Right lobe of liver (tissue), 6 donors: Measurements from ENCODE around the gene IRAK3. TPM values are rescaled to one million over a fixed set of nuclear protein-coding genes. Genes with fewer than 3 reads are reported as not detected.
"Not testable (repeated sequence)": the region's sequence is repeated elsewhere in the genome, so short reads cannot be mapped to it uniquely, and the experiment has no call there.

Source experiments
- ATAC-seq, 4 donors: fragments of 200-7000 bp; cut with Tn5 transposase; one replicate each; pipeline ENCODE4 v1.9.1; 2020; ENCODE audit warnings: mild to moderate bottlenecking in 4 of 4, moderate library complexity in 4 of 4
- DNase-seq, 3 donors: peaks; one replicate each; pipeline ENCODE4 v3.0.0-alpha.2; 2020
- H3K27ac ChIP-seq, 3 donors: fragments of 200-600 bp; one replicate each; pipeline ENCODE4 v1.8.0; 2022
- H3K27me3 ChIP-seq, 2 donors: fragments of 200-600 bp; one replicate each; pipeline ENCODE4 v1.8.0; 2022
- H3K36me3 ChIP-seq, 4 donors: fragments of 200-600 bp; sonication (generic) in 1 of 4; one replicate each; pipeline versions ENCODE4 v1.5.1 to v1.8.0; 2017 to 2022; ENCODE audit warnings: control low read depth in 1 of 4
- H3K4me1 ChIP-seq, 4 donors: fragments of 200-600 bp; sonication (generic) in 1 of 4; one replicate each; pipeline versions ENCODE4 v1.5.1 to v1.8.0; 2017 to 2022; ENCODE audit warnings: control low read depth in 1 of 4
- H3K4me3 ChIP-seq, 3 donors: fragments of 200-600 bp; one replicate each; pipeline ENCODE4 v1.8.0; 2022
- H3K9me3 ChIP-seq, 4 donors: fragments of 200-600 bp; sonication (generic) in 1 of 4; one replicate each; pipeline versions ENCODE4 v1.5.1 to v1.8.0; 2017 to 2022; ENCODE audit warnings: control low read depth in 1 of 4
- CTCF ChIP-seq, 4 donors: fragments of 200-600 bp in 3 of 4; fragments of 450-650 bp in 1 of 4; IDR thresholded peaks; one replicate each; pipeline versions ENCODE4 v1.5.1 to v1.8.0; 2016 to 2022; ENCODE audit warnings: antibody characterized with exemption in 4 of 4, mild to moderate bottlenecking in 2 of 4
- POLR2A ChIP-seq: fragments of 450-650 bp; IDR thresholded peaks from one replicate; pipeline ENCODE4 v1.6.1; 2017; ENCODE audit warnings: antibody characterized with exemption, mild to moderate bottlenecking
- WGBS: methylation state at CpG from one replicate; pipeline ENCODE4 v1.1.6; 2018; ENCODE audit warnings: low coverage, low lambda C conversion rate; ENCODE audit not compliant: insufficient coverage; ENCODE audit errors: missing lambda C conversion rate; 5-methylcytosine and 5-hydroxymethylcytosine counted together
- intact Hi-C, 2 donors: fragments of 100-400 bp; cut with DNase I; formaldehyde crosslinking; loops; one replicate each; pipeline versions ENCODE4 v1.11.2 to v1.14.1; 2022
- total RNA-seq, 6 experiments: library from RNA; depleted of rRNA in 2 of 6; stranded (reverse); fragments of >200 nt in 2 of 6; fragmentation: NEBNext Ultra II Directional in 3 of 6; extraction: Animal tissue kit (Norgen Biotek cat#: 25700) in 3 of 6; gene quantifications; one replicate each; pipeline versions ENCODE4 v1.1.0 to v1.2.4, GENCODE V29; 2016 to 2023
- donor health status: DM: no; HTN: yes; CAD: no.
- donor health status: DM: no; HTN: no; CAD: no.
- donor health status: DM: no; HTN: no; CAD: no.
- donor health status: DM: no; HTN: yes; CAD: no.
- donor health status: DM: no; HTN: yes; CAD: no.

Gene IRAK3
- total RNA-seq, 6 experiments from 2014 or later = 1.3 to 7.0 (median 3.5) TPM

- 84% methylated on average over 8 of the region's 8 CpGs for WGBS
- no peaks in the 10 kb centered on the region for H3K9me3 ChIP-seq
- DNase-seq (no peak), ATAC-seq (no peak)
- intact Hi-C loops = no loop called here
- H3K4me3 ChIP-seq = peak overlapping the region; percentile 80 to 88 (median 81)
- H3K27ac ChIP-seq = peak overlapping the region in 2 of 3 donors; percentile 98 to 99
- H3K36me3 ChIP-seq = no peaks in the 10 kb centered on the region
- peaks cover 0 to 8% (median 0%) of the 10 kb centered on the region in 4 donors for H3K4me1 ChIP-seq
- H3K27me3 ChIP-seq = no peaks in the 10 kb centered on the region
- TF ChIP-seq CTCF (IDR thresholded peaks at IDR 0.05) = no peak
- no peak for TF ChIP-seq POLR2A
Measured at GRCh38 chr12:66168410-66168809, 20.6 kb upstream of the IRAK3 start.

GRCh38 chr12:66169221-66170170, 19.5 kb upstream of the IRAK3 start, which contains the start of gene TMBIM4:
Gene TMBIM4, minus strand, starts transcription at chr12:66169996. Its CDS starts 45 bp downstream, at chr12:66169951.
- peak; percentile 96 to 97 (median 96) for ATAC-seq
- DNase-seq = peak; percentile 91 to 93 (median 93)
- no peaks in the 10 kb centered on the region for H3K9me3 ChIP-seq
- TF ChIP-seq POLR2A (peak; percentile 69), CTCF (IDR thresholded peaks at IDR 0.05) (peak; percentile 47 to 54 (median 52))
- no peaks in the 10 kb centered on the region for H3K36me3 ChIP-seq
- H3K4me1 ChIP-seq = peaks cover 0 to 8% (median 0%) of the 10 kb centered on the region in 4 donors
- no peaks in the 10 kb centered on the region for H3K27me3 ChIP-seq
- intact Hi-C loops = no loop called here
- H3K4me3 ChIP-seq = peak within 1 kb of the TSS; percentile 80 to 88 (median 81)
- 0% methylated on average over 35 of the region's 67 CpGs for WGBS
- H3K27ac ChIP-seq = peak within 1 kb of the TSS; percentile 98 to 99 (median 98)

GRCh38 chr12:66170606-66171005, 18.4 kb upstream of the IRAK3 start:
- 96% methylated on average over 3 of the region's 3 CpGs for WGBS
- TF ChIP-seq CTCF (IDR thresholded peaks at IDR 0.05) (no peak), POLR2A (no peak)
- peak overlapping the region in 1 of 3 donors; percentile 80 for H3K4me3 ChIP-seq

GRCh38 chr12:66174391-66175325, 14.4 kb upstream of the IRAK3 start:
- WGBS = 80% methylated on average over 9 of the region's 54 CpGs
- H3K27me3 ChIP-seq, DNase-seq, H3K9me3 ChIP-seq, H3K4me3 ChIP-seq, H3K27ac ChIP-seq, ATAC-seq, H3K4me1 ChIP-seq, H3K36me3 ChIP-seq, intact Hi-C loops: not testable (repeated sequence)

More at GRCh38 chr12:66170606-66171005, 18.4 kb upstream of the IRAK3 start:
- no peaks in the 10 kb centered on the region for H3K36me3 ChIP-seq
- no peaks in the 10 kb centered on the region for H3K27me3 ChIP-seq
- ATAC-seq = no peak
- H3K9me3 ChIP-seq = no peaks in the 10 kb centered on the region
- peaks cover 0 to 8% (median 0%) of the 10 kb centered on the region in 4 donors for H3K4me1 ChIP-seq
- DNase-seq = no peak
- H3K27ac ChIP-seq = peak overlapping the region in 2 of 3 donors; percentile 98 to 99
- intact Hi-C loops = no loop called here
